ENCODE measurements around the gene SPSB3.

SPSB3 gene

DNA sequence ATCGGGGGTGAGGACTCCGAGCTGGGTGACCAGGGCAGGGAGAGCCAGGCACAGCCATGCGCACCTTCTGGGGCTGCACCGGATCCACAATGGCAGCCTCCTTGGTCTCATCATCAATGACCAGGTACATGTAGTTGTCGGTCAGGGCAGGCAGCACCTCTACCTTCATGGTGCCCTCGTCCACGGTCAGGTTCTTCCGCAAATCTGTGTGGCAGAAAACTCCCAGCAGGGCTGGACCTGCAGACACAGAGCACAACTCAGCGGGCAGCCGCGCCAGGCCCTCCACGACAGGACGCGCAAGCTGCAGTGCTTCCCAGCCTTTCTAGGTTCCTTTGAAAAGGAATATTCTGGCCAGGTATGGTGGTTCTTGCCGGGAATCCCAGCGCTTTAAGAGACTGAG, 40.4 kb upstream of the SPSB3 start:
- Histone ChIP-seq H3K27ac (ENCODE audit: low read depth, low read length) (no peak overlapping the region), H3K79me1 (ENCODE audit: low read length) (peaks cover 8% of the 10 kb centered on the region), H4K12ac (ENCODE audit: low read depth, low read length) (no peak overlapping the region), H3K4me2 (ENCODE audit: low read length) (no peak overlapping the region), H3K18ac (ENCODE audit: low read length) (no peak overlapping the region), H2AK5ac (ENCODE audit: low read length) (no peak overlapping the region), H3K4me3 (ENCODE audit: low read depth, low read length) (no peak overlapping the region), H3K79me2 (ENCODE audit: control insufficient read depth, insufficient read depth, low read length, poor library complexity) (peaks cover 8% of the 10 kb centered on the region), H3K36me3 (ENCODE audit: control insufficient read depth in 1 of 2, insufficient read depth in 2 of 2, low read length in 2 of 2) (peaks cover 37 to 38% of the 10 kb centered on the region in 2 experiments), H2BK5ac (ENCODE audit: low read depth, low read length, poor library complexity) (no peak overlapping the region), H3K27me3 (ENCODE audit: insufficient read depth, low read length) (no peaks in the 10 kb centered on the region), H3K4me1 (ENCODE audit: control insufficient read depth in 1 of 2, insufficient read depth in 2 of 2, low read length in 2 of 2) (peaks cover 0 to 5% of the 10 kb centered on the region in 2 experiments), H4K91ac (ENCODE audit: low read depth, low read length) (no peak overlapping the region), H2AFZ (ENCODE audit: insufficient read depth, low read length, poor library complexity) (no peak overlapping the region), H2BK12ac (ENCODE audit: low read length) (no peak overlapping the region), H3K14ac (ENCODE audit: low read length) (no peak overlapping the region), H3K9me3 (ENCODE audit: insufficient read depth, low read depth, low read length) (no peaks in the 10 kb centered on the region), H4K8ac (ENCODE audit: low read depth, low read length) (no peak overlapping the region), H2BK120ac (ENCODE audit: insufficient read depth, low read length, poor library complexity) (no peak overlapping the region), H3K4ac (ENCODE audit: low read depth, low read length) (no peak overlapping the region), H3K9ac (ENCODE audit: low read length) (no peak overlapping the region), H3K23ac (ENCODE audit: low read length) (no peak overlapping the region)
- no peak for DNase-seq
- WGBS (ENCODE audit: extremely low coverage, insufficient coverage, insufficient read length): no CpG with 5 or more reads among the region's 16 CpGs

DNA sequence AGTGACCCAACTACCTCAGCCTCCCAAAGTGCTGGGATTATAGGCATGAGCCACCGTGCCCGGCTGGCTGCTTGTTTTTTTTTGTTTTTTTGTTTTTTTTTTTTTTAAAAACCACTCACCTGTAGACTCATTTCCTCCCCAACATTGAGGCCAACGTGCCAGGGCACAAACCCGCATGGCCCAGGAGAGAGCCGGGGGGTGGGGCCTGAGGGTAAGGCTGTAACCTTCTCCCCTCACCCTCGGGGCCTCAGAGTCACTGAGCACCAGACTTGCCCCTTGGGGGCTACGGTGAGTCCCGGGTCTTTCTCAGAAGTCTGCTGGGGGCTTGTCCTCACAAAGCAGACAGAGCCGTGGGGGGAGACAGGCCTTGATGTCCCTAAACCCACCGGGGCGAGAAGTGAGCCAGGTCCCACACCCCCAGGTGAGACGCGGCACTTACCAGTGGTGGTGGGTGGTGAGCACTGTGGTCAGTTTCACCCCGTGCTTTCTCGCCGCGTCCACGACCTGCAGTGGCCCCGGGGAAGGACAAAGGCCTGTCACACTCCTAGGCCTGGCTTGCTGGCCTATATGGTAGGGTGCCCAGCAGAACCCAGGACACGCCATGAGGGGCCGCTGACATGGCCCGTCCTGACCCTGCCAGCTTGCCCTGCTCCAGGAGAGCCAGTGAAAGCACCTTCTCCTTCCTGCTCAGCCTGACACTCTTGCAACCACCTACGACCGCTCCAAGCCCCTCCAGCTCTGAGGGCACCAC, 39.7 kb upstream of the SPSB3 start:
- no peak overlapping the region for H2BK120ac ChIP-seq (ENCODE audit: insufficient read depth, low read length, poor library complexity)
- no peak overlapping the region for H4K12ac ChIP-seq (ENCODE audit: low read depth, low read length)
- no peaks in the 10 kb centered on the region for H3K27me3 ChIP-seq (ENCODE audit: insufficient read depth, low read length)
- no peak overlapping the region for H3K14ac ChIP-seq (ENCODE audit: low read length)
- no peak overlapping the region for H2BK5ac ChIP-seq (ENCODE audit: low read depth, low read length, poor library complexity)
- H2BK12ac ChIP-seq (ENCODE audit: low read length): no peak overlapping the region
- no peak overlapping the region for H3K9ac ChIP-seq (ENCODE audit: low read length)
- H4K8ac ChIP-seq (ENCODE audit: low read depth, low read length): no peak overlapping the region
- DNase-seq: no peak
- H3K36me3 ChIP-seq (ENCODE audit: control insufficient read depth in 1 of 2, insufficient read depth in 2 of 2, low read length in 2 of 2): peaks cover 40 to 46% of the 10 kb centered on the region in 2 experiments
- H2AK5ac ChIP-seq (ENCODE audit: low read length): no peak overlapping the region
- no peak overlapping the region for H3K4me2 ChIP-seq (ENCODE audit: low read length)
- H2AFZ ChIP-seq (ENCODE audit: insufficient read depth, low read length, poor library complexity): no peak overlapping the region
- H3K4me1 ChIP-seq (ENCODE audit: control insufficient read depth in 1 of 2, insufficient read depth in 2 of 2, low read length in 2 of 2): peaks cover 0 to 5% of the 10 kb centered on the region in 2 experiments
- no peak overlapping the region for H3K18ac ChIP-seq (ENCODE audit: low read length)
- peaks cover 3% of the 10 kb centered on the region for H3K79me2 ChIP-seq (ENCODE audit: control insufficient read depth, insufficient read depth, low read length, poor library complexity)
- H3K9me3 ChIP-seq (ENCODE audit: insufficient read depth, low read depth, low read length): no peaks in the 10 kb centered on the region
- H3K23ac ChIP-seq (ENCODE audit: low read length): no peak overlapping the region
- WGBS (ENCODE audit: extremely low coverage, insufficient coverage, insufficient read length): no CpG with 5 or more reads among the region's 24 CpGs
- no peak overlapping the region for H3K4me3 ChIP-seq (ENCODE audit: low read depth, low read length)
- no peak overlapping the region for H3K27ac ChIP-seq (ENCODE audit: low read depth, low read length)
- no peak overlapping the region for H4K91ac ChIP-seq (ENCODE audit: low read depth, low read length)
- H3K79me1 ChIP-seq (ENCODE audit: low read length): peaks cover 3% of the 10 kb centered on the region
- H3K4ac ChIP-seq (ENCODE audit: low read depth, low read length): no peak overlapping the region

DNA sequence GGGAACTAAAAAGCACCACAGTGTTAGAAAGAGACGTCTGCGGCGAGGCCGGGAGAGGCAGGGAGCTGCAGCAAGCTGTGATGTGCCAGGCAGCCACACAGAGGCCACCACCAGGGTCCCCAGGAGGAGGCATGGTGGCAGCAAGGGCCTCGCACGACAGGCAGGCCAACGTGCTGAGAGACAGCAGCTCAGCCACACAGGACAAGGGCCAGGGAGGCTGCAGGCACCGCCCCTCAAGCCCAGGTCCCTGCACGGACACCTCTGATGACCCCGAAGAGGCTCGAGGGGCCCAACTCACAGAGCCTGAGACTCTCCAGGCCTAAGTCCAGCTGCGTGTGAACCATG, 38.5 kb upstream of the SPSB3 start:
- peaks cover under 1% of the 10 kb centered on the region for H3K79me2 ChIP-seq (ENCODE audit: control insufficient read depth, insufficient read depth, low read length, poor library complexity)
- H3K4me3 ChIP-seq (ENCODE audit: low read depth, low read length): no peak overlapping the region
- peaks cover 0 to 5% of the 10 kb centered on the region in 2 experiments for H3K4me1 ChIP-seq (ENCODE audit: control insufficient read depth in 1 of 2, insufficient read depth in 2 of 2, low read length in 2 of 2)
- no peak overlapping the region for H4K91ac ChIP-seq (ENCODE audit: low read depth, low read length)
- WGBS (ENCODE audit: extremely low coverage, insufficient coverage, insufficient read length): no CpG with 5 or more reads among the region's 12 CpGs
- no peak overlapping the region for H3K18ac ChIP-seq (ENCODE audit: low read length)
- no peak overlapping the region for H3K14ac ChIP-seq (ENCODE audit: low read length)
- no peak overlapping the region for H3K27ac ChIP-seq (ENCODE audit: low read depth, low read length)
- no peak overlapping the region for H3K4ac ChIP-seq (ENCODE audit: low read depth, low read length)
- H3K4me2 ChIP-seq (ENCODE audit: low read length): no peak overlapping the region
- H3K9me3 ChIP-seq (ENCODE audit: insufficient read depth, low read depth, low read length): no peaks in the 10 kb centered on the region
- no peak overlapping the region for H2AK5ac ChIP-seq (ENCODE audit: low read length)
- no peak overlapping the region for H4K8ac ChIP-seq (ENCODE audit: low read depth, low read length)
- peaks cover 48 to 54% of the 10 kb centered on the region in 2 experiments for H3K36me3 ChIP-seq (ENCODE audit: control insufficient read depth in 1 of 2, insufficient read depth in 2 of 2, low read length in 2 of 2)
- H2BK12ac ChIP-seq (ENCODE audit: low read length): no peak overlapping the region
- DNase-seq: no peak
- H3K79me1 ChIP-seq (ENCODE audit: low read length): no peaks in the 10 kb centered on the region
- no peak overlapping the region for H3K9ac ChIP-seq (ENCODE audit: low read length)
- H2BK5ac ChIP-seq (ENCODE audit: low read depth, low read length, poor library complexity): no peak overlapping the region
- no peak overlapping the region for H3K23ac ChIP-seq (ENCODE audit: low read length)
- no peak overlapping the region for H2BK120ac ChIP-seq (ENCODE audit: insufficient read depth, low read length, poor library complexity)
- no peak overlapping the region for H2AFZ ChIP-seq (ENCODE audit: insufficient read depth, low read length, poor library complexity)
- no peak overlapping the region for H4K12ac ChIP-seq (ENCODE audit: low read depth, low read length)
- H3K27me3 ChIP-seq (ENCODE audit: insufficient read depth, low read length): no peaks in the 10 kb centered on the region

DNA sequence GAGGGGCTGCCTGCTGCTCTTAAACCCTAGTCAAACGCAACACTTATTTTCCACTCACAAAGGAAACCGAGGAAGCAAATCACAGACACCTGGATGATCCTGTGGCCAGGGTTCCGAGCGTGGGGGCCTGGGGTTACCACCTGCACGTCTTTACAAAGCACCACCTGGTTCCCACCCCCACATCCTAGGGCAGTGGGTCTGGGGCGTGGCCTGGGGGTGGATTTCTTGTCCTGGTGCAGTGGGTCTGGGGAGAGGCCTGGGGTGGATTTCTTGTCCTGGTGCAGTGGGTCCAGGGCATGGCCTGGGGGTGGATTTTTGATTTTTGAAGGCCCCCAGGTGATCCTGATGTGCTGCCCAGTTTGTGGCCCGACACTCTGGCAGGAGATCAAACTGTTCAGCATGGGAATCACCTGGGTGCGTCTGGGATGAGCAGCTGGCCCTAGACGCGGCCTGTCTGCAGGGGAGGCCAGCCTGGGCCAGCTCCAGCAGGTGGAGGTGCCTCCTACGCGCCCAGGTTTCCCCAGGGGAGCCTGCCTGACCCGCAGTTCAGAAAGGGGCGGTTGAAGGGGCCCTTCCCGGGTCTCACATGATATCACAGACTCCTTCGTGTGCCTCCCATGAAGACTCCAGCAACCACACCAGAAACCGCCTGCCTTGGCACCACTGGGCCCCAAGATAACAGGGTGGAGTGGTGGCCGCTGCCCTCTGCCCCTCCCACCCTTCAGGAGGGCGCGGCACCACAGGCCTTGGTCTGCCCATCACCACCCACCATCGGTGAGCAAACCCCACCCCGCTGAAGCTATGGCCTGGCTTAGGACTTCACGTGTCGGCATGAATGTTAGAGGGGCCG, 38.0 kb upstream of the SPSB3 start:
- H2BK5ac ChIP-seq (ENCODE audit: low read depth, low read length, poor library complexity): no peak overlapping the region

More for the DNA sequence above, 38.0 kb upstream of the SPSB3 start:
- Histone ChIP-seq H3K9ac (ENCODE audit: low read length) (no peak overlapping the region), H2AK5ac (ENCODE audit: low read length) (no peak overlapping the region), H4K91ac (ENCODE audit: low read depth, low read length) (no peak overlapping the region), H3K23ac (ENCODE audit: low read length) (no peak overlapping the region), H3K4me2 (ENCODE audit: low read length) (no peak overlapping the region), H2BK12ac (ENCODE audit: low read length) (no peak overlapping the region), H3K4ac (ENCODE audit: low read depth, low read length) (no peak overlapping the region), H3K4me3 (ENCODE audit: low read depth, low read length) (no peak overlapping the region), H3K9me3 (ENCODE audit: insufficient read depth, low read depth, low read length) (no peaks in the 10 kb centered on the region), H3K36me3 (ENCODE audit: control insufficient read depth in 1 of 2, insufficient read depth in 2 of 2, low read length in 2 of 2) (peaks cover 51 to 57% of the 10 kb centered on the region in 2 experiments), H4K8ac (ENCODE audit: low read depth, low read length) (no peak overlapping the region), H3K27me3 (ENCODE audit: insufficient read depth, low read length) (no peaks in the 10 kb centered on the region), H4K12ac (ENCODE audit: low read depth, low read length) (no peak overlapping the region), H3K14ac (ENCODE audit: low read length) (no peak overlapping the region), H3K4me1 (ENCODE audit: control insufficient read depth in 1 of 2, insufficient read depth in 2 of 2, low read length in 2 of 2) (no peaks in the 10 kb centered on the region), H3K79me1 (ENCODE audit: low read length) (no peaks in the 10 kb centered on the region), H3K18ac (ENCODE audit: low read length) (no peak overlapping the region), H2AFZ (ENCODE audit: insufficient read depth, low read length, poor library complexity) (no peak overlapping the region), H3K27ac (ENCODE audit: low read depth, low read length) (no peak overlapping the region), H2BK120ac (ENCODE audit: insufficient read depth, low read length, poor library complexity) (no peak overlapping the region), H3K79me2 (ENCODE audit: control insufficient read depth, insufficient read depth, low read length, poor library complexity) (no peaks in the 10 kb centered on the region)
- WGBS (ENCODE audit: extremely low coverage, insufficient coverage, insufficient read length): no CpG with 5 or more reads among the region's 25 CpGs
- DNase-seq: no peak

Data from trophoblast cell (in vitro differentiated cells and primary cell).